ENCODE results near the gene RAN.
"Not testable (repeated sequence)": the region's sequence is repeated elsewhere in the genome, so short reads cannot be mapped to it uniquely, and the experiment has no call there.

RAN gene

DNA sequence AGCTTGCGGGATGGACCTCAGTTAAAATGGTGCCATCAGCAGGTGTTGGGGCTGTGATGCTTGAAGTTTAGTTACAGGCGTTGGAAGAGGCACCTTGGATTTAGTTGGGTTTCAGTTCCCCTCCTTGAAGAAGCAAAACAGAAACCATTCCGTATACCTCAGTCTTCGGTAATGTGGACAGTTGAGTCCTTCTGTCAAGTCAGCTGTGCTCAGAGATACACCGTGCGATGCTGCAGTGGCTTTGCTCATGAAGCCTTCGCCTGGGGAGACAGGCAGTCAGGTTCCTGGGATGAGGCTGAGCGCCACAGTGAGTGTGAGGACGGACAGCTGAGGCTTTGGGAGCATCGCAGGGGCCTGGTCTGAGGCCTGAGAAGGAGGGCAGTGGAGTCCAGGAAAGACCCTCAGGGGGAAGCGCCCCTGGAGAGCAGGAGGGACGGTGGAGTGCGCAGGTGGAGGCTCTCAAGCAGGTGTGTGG lies 7.4 kb downstream of the RAN start:
- no peak for DNase-seq

DNA sequence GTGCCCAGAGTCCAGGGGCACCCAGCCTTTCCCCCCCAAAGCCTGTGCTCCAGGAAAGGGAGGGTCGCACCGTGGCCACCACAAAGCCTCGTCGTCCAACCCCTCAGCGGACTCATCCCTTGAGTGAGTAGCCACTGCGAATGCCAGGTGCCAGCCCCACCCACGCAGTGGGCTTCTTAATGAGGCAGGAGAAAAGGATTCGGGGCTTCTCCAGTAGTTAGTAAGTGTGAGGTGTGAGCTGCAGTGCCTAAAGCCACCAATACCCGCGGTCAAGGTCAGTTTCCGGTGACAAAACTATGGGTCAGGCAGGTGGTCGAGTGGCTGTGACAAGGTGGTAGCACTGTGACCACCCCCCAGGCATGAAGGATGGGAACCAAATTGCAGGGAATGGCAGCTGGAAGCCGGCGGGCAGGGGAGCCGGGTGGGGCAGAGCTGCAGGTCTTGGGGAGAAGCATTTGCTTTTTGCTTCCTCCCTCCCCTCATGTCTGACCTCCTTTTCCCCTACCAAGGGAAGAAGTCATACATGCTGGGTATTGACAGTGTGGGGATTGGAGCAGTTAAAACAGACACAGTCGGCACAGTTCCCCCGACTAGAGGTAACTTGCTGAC lies 8.0 kb downstream of the RAN start:
- no peak for DNase-seq

DNA sequence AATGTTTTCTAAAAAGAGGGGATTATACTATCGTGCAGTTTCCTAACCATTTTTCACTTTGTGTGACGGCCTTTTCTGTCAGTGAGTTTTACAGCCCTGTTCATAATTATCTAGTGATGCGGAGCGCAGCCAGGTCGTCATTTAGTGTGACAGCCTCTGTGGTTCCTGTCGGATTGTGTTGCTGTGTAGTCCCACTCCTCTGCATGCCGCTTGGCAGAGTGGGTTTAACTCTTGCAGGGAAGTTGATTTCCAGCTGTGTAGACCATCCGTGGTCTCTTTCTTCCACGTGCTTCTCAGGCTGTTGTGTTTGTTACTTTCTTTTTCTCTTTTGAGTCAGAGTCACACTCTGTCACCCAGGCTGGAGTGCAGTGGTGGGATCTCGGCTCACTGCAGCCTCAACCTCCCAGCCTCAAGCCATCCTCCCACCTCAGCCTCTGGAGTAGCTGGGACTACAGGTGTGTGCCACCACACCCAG lies 8.6 kb downstream of the RAN start:
- no peak for DNase-seq

DNA sequence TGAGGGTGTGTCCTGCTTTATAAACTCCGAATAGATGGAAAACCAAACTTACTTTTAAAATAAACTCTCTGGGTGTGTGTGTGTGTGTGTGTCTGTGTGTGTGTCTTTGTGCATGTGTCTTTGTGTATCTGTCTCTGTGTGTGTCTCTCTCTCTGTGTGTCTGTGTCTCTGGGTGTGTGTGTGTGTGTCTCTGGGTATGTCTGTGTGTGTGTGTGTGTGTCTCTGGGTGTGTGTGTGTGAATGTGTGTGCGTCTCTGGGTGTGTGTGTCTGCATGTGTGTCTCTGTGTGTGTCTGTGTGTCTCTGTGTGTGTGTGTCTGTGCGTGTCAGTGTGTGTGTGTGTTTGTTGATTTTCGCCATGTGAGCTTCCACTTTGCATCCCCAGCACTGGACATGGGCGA lies 9.2 kb downstream of the RAN start:
- no peak for DNase-seq

DNA sequence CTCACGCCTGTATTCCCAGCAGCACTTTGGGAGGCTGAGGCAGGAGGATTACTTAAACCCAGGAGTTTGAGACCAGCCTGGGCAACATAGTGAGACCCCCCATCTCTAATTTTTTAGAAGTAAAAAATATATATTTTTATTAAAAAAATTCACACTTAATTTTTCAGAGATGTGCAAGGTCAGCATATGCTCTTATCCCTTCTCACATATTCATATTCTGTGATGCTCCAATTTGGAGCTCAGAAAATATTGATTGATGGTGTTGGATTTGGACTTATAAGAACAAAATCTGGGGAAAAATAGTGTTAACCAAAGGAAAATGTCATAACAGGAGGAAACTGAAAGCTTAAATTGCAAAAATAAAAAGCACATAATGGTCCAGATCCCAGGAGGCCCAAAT lies 9.7 kb downstream of the RAN start:
- DNase-seq: no peak

DNA sequence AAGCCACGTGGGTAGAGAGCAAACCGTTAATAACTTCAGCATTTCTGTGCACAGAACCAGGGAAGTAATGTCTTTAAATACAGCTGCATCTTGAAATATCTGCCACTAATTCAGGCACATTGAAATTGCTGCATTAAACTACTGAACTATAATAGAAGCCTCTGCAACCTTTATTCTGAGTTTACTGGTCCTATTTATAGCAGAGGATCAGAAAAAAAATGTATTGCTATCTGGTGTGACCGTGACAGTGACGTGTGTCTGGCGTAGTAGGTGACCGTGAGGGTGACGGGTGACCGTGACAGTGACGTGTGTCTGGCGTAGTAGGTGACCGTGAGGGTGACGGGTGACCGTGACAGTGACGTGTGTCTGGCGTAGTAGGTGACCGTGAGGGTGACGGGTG lies 15.3 kb downstream of the RAN start:
- DNase-seq: not testable (repeated sequence)

DNA sequence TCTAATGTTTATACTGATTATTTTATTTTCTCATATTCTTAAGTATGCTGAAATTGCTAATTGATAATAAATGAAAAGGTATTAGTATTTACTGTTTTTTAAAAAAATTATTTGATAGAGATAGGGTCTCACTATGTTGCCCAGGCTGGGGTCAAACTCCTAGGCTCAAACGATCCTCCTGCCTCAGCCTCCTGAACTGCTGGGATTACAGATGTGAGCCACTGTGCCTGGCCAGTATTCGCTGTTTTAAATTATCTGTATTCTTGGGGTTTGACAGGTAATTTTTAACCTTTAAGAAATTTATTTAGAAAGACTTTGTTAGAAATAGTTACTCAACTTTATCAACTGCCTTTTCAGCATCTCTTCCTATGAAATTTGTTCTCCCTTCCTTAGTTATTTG lies 32.2 kb downstream of the RAN start:
- DNase-seq: no peak

DNA sequence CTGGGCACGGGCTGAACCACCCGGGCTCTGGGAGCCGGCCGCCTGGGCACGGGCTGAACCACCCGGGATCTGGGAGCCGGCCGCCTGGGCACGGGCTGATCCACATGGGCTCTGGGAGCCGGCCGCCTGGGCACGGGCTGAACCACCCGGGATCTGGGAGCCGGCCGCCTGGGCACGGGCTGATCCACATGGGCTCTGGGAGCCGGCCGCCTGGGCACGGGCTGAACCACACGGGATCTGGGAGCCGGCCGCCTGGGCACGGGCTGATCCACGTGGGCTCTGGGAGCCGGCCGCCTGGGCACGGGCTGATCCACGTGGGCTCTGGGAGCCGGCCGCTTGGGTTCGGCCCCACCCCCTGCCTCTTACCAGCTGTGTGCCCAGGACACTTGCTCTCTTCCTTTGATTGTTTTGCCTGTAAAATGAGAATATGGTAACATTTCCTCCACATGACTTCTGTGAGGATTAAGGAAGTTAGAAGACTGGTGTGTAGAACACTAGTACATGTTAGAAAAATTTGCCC lies 33.1 kb downstream of the RAN start:
- DNase-seq: not testable (repeated sequence)

DNA sequence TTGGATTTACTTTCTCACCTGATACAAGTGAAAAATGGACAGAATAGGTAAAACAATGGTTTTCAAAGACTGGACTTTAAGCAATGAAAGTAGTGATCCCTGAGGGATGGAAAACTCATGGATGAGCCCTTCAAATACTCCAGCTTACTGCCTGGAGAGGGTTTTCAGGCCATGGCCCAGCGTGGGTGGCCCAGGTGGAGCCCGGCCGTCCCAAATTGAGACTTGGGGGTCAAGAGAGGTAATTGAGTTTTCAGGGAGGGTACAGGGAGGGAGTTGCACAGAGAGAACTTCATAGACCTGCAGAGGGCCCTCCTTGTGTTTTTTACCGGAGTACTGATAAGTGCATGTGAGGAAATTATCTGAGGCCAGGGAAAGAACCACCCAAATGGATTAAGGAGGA lies 37.2 kb downstream of the RAN start:
- DNase-seq: no peak

DNA sequence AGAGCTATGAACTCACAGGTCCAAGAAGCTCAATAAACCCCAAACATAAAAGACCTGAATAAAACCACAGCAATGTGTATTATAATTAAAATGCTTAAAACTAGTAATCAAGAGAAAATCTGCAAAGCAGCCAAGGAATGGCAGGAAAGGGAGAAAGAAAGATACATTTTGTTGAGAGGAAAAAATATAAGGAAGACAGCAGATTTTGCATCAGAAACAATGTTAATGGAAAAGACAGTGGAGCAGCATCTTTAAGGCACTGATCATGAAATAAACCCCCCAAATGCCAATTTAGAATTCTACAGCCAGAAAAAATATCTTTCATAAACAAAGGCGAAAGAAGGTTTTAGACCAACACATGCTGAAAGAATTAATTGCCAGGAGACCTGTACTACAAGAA lies 39.3 kb downstream of the RAN start:
- DNase-seq: no peak

DNA sequence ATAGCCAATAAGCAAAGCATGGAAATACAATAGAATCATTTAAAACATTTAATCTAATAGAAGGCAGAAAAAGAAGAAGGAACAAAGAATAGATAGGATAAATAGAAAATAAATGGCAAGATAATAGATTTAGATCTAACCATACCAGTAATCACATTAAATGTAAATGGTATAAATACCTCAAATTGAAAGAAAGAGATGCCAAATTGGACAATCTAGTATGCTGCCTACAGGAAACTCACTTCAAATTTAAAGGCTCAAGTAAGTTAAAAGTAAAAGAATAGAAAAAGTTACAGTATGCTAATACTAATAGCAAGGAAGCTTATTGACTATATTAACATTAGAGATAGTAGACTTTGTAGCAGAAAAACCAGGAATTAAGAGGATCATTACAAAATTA lies 40.1 kb downstream of the RAN start:
- no peak for DNase-seq

DNA sequence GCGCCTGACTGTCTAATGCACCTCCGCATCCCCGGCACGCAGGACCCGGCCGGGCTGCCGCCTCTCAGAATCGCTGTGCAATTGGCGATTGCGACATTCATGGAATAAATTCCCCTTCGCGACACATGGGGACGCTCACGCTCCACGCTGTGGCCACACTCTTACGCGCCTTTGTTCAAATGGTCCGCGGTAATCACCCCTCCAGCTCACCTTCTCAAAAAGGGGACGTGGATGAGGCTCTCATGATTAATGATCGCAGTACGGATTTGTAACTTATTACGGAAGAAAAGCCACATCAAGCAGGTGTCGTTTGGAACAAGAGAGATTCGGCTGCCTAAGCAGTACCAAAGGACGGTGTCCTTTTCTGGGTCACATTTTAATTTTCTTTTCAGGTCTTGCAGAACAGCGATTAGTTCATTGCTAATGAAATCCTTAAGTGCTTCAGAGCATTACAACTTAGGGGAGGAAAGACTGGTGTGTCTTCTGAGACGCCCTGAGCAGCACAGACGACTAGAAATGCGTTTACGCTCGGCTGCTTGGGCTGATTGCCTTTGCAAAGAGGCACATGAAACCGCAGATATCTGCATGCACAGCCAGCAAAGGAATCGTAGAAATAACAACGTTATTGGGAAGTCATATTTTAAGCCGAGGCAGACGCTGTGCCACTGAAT lies 44.5 kb downstream of the RAN start:
- DNase-seq: no peak

DNA sequence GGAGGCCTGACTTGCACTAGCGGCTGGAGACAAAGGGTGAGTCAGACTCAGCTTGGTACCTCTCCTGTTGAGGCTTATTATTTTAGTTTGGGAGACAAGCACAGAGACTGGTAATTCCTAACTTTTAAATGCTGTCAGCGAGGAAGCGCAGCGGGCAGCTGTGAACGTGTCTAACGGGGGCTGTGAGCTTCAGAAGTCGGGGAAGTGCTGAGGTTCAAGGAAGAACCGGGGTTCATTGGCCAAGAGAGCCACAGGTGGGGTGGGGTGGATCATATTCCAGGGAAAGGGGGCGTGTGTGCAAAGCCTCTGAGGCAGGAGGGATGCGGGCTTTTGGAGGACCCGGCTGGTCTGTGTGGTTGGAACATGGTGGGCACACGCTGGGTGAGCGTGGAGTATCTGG lies 45.7 kb downstream of the RAN start:
- DNase-seq: no peak

DNA sequence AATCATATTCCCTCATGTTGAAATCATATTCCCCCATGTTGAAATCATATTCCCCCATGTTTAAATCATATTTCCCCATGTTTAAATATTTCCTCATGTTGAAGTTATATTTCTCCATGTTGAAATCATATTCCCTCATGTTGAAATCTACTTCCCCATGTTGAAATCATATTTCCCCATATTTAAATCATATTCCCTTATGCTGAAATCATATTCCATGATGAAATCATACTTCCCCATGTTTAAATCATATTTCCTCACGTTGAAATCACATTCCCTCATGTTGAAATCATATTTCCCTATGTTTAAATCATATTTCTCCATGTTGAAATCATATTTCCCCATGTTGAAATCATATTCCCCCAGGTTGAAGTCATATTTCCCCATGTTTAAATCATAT lies 47.2 kb downstream of the RAN start:
- no peak for DNase-seq

DNA sequence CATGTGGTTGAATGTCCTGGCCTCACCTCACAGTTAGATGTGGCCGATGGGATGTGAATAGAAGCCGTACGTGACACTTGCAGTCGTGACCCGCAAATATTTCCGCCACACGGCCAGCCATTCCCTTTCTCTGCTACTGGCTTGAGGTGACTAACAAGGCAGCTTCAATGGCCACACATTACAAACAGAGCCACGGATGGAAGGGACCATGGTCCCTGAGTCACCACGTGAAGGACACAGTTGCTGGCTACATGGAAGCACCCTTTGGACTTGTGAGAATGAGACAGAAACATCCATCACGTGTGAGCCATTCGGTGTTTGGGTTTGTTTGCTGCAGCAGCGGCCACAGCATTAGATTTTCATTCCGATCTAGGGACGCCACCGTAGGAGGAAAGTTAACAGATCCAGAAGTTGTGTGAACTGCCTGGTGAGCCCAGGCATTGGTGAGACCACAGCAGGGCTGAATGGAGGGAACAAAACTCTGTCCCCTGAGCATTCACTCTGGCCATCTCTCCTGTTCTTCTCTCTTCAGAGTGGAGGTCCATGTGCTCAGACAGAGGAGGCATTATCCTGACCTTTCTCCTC lies 48.3 kb downstream of the RAN start:
- no peak for DNase-seq

DNA sequence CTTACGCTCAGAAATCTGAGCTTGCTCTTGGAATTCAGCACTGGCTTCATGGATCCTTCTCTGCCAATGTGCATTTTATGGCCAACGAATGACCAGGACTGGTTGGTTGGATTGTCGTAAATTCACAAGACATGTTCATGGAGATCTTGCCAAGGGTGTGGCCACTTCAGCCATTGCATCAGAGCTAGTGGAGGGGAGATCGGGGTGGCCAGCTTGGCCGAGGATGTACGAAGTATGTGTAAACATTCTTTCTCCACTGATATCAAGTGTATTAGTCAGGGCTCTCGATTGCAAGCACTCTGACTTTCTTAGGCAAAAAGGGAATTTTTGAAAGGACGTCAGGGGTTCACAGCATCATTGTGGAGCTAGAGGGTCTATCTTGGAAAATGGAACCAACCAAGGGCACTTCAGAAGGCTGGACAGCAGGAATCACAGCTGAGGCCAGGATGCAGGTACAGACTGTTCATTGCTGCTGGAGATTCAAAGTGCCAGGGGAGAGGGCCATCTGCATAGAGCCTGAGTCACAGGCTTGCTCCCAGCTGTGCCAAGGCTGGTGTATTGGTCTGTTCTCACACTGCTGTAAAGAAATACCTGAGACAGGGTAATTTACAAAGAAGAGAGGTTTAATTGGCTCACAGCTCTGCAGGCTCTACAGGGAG lies 49.0 kb downstream of the RAN start:
- no peak for DNase-seq

DNA sequence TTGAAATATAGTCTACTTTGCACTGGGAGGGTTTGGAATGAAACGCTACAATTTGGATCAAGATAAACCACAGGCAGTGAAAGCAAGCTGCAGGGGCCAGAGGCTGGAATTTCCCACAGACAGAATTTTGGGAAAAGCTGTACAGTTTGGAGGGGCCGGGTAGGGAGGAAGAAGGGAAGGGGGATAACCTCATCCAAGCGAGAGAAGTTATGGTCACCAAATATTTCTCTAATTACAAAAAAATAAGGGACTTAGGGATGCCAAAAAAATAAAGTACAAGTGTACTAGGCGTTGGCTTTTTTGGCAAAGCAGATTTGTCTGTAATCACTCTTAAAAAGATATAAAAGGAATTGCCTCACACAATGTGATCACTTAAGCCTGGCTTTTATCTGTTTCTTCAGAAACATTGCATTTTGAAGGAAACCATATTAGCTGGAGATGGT lies 50.7 kb downstream of the RAN start:
- DNase-seq: no peak

DNA sequence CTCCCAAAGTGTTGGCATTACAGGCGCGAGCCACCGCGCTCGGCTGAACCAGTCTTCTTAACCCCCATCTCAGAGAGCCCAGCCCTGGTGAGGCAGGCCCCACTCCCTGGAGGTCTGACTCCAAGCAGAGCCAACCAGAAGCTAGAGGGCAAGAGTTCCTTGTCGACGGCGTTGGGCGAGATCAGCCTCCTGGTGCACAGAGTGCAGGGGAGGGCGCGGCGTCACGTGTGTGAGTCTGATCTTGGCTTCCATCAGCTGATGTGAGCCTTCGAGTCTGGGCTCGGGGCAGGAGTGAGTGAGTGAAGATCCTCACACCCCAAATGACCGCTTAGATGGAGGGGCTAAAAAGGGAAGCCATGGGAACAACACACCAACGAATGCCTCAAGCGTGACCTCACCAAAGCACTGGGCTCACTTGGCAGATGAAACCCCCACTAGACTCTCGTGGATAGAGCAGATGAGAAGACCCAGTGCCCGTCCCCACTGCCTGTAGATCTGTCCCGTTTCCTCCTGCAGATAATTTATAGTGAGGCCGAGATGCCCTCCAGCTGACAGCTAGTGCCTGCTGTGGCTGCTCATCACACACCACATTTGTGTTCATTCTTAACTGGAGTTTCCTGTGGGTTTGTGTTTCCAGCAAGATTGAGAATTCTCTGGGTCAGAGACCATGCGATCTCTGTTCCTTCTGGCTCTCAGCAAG lies 53.2 kb downstream of the RAN start:
- DNase-seq: no peak

DNA sequence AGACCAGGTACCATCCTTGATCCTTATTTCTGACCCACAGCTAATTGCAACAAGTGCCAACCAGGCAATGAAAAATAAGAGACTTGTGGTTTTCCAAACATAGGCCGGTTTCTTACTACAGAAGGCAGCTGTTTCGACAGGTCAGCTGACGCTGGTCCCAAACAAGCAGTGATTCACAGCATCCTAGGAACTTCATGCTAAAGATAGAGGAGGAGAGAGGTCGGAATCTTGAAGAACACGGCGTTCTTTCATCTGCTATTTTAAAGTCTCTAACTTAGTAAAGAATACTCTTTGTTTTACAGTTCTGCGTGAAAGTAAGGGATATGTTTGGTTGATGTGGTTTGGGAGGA lies 53.8 kb downstream of the RAN start:
- no peak for DNase-seq
